PFSK-1 (cell line): Measurements from ENCODE around the gene SMLR1.

Experiments used
- POLR2AphosphoS5 ChIP-seq: IDR thresholded peaks from 2 replicates; pipeline ENCODE4 v1.6.1; 2012; ENCODE audit warnings: low read depth, mild to moderate bottlenecking, control low read depth, low read length, moderate library complexity
- REST ChIP-seq, 2 experiments: IDR thresholded peaks; 2 replicates each; pipeline versions ENCODE4 v1.6.1 to v1.8.0; 2011 to 2012; ENCODE audit warnings: low read depth in 2 of 2, low read length in 2 of 2, control low read depth in 1 of 2, inconsistent platforms in 1 of 2, mild to moderate bottlenecking in 1 of 2, moderate library complexity in 1 of 2; ENCODE audit not compliant: insufficient read depth in 1 of 2
- SIN3A ChIP-seq: IDR thresholded peaks from 2 replicates; pipeline ENCODE4 v1.6.1; 2012; ENCODE audit warnings: mild to moderate bottlenecking, low read length, moderate library complexity, borderline replicate concordance; ENCODE audit not compliant: insufficient read depth
- TAF1 ChIP-seq: IDR thresholded peaks from 2 replicates; pipeline ENCODE4 v1.6.1; 2012; ENCODE audit warnings: low read length, control low read depth, borderline replicate concordance; ENCODE audit not compliant: insufficient read depth

GRCh38 chr6:130872250-130873095 is 45.3 kb downstream of the SMLR1 start:
- TF ChIP-seq POLR2AphosphoS5 = no peak
- no peak for TF ChIP-seq SIN3A
- TF ChIP-seq REST (IDR thresholded peaks at IDR 0.05; ENCODE audit: insufficient read depth in 1 of 2, low read depth in 2 of 2, low read length in 2 of 2) = no peak
- no peak for TF ChIP-seq TAF1
